K562 treated with DMSO at 1 percent for 4 hours (cell line): Measurements from ENCODE around the gene GTF2I. TPM values are rescaled to one million over a fixed set of nuclear protein-coding genes. Genes with fewer than 3 reads are reported as not detected.

Source experiments
- total RNA-seq: library from RNA; unstranded; fragments of 300-600 nt; gene quantifications from 2 replicates; pipeline ENCODE4 v1.2.3, GENCODE V29; 2022; ENCODE audit not compliant: insufficient read depth

The GTF2I gene
- total RNA-seq = 51.5 and 65.3 TPM in 2 replicates

DNA sequence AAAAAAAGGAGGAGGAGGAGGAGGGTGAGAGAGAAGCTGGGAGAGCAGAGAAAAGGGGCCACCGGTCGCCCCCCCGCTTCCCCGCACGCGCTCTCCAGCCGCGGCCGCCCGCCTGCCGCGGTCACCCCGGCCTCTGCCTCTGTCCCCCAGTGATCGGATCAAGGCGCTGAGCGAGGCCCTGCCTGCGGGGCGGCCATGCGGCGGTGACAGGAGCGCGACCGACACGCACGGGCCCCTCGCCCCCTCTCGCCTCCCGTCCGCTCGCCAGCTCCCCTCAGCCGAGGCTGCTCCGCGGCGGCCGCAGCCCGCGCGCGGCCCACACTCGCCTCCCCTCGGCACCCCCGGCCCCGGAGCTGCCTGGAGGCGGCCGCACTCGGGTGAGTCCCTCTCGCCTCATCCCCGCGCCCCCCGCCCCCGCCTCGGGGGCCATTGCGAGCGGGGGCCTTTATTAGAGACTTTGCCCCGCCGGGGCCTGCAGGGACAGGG is at the start of gene GTF2I:
Gene GTF2I, plus strand, starts transcription at position 27 of the 486 bp plus-strand sequence. CDS start 31,411 bp downstream, outside the sequence.

DNA sequence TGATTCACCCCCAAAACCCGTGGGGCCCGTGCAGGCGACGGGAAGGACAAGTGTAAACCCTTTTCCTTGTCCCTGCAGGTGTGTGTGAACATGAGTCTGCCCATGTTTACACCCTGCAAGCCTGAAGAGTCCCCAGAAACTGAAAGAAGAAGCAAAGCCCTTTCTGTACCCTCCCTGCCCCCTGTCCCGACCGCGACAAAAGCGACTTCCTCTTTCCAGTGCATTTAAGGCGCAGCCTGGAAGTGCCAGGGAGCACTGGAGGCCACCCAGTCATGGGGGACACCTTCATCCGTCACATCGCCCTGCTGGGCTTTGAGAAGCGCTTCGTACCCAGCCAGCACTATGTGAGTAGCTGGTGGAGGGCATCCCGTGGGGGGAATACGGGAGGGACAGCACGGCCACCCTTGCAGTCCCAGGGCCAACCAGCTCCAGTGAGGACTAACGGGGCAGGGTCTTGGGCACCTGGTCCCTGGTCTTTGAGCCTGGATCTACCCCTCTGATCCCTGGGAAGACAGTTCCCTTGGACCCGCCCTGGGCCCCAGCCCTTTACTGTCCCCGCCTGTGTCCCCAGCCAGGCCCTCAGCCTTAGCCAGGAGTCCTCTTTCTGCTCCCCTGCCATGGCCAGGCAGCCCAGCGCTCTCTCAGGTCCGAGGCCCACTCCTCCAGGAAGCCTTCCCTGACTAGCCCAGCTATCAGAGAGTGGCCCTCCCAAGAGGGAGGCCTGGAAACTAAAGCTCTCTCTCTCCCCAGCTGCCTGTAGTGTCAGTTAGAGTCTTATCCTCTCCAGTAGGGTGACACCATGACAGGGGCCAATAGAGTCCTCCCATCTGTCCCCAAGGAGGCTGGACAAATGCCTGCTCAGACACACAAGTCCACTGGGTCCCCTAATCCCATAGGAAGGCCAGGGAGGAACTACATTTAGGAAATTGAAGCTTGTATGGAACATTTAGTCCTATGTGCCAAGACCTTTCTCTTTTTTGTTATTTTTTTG is 116.5 kb downstream of the GTF2I start, which contains the start of gene NCF1:
Gene NCF1, plus strand, starts transcription at position 252 of the 991 bp plus-strand sequence. Its CDS starts 21 bp downstream, at position 273.

Other genes starting within 250 kb of the GTF2I start
- gene GTF2IRD1, start 203.8 kb upstream of the GTF2I start, total RNA-seq = 24.8 and 29.7 TPM in 2 replicates
- gene NCF1, start 116.3 kb downstream of the GTF2I start, total RNA-seq = 0.99 and 2.1 TPM in 2 replicates
- 6.4 and 13.3 TPM in 2 replicates for gene GTF2IRD2, start 193.9 kb downstream of the GTF2I start, total RNA-seq